ENCODE results near the gene FBXO38.

Gene FBXO38

GRCh38 chr5:148383564-148384379 lies at the start of gene FBXO38:
Gene FBXO38 (plus strand): TSS chr5:148383958. CDS start chr5:148394777, 10,819 bp downstream.
- DNase-seq, result peak; percentile 96

GRCh38 chr5:148335259-148335658 lies 48.5 kb upstream of the FBXO38 start, which contains the start of gene SPINK9:
Gene SPINK9 (plus strand): TSS chr5:148335559. CDS start chr5:148335614, 55 bp downstream.
- no peak for DNase-seq

GRCh38 chr5:148336704-148337435 lies 46.9 kb upstream of the FBXO38 start:
- DNase-seq, result no peak

GRCh38 chr5:148342371-148343045 lies 41.2 kb upstream of the FBXO38 start:
- DNase-seq, result no peak

- DNase-seq, result no peak
Measured at GRCh38 chr5:148343046-148343407, 40.7 kb upstream of the FBXO38 start.

- no peak for DNase-seq
Measured at GRCh38 chr5:148343603-148344487, 39.9 kb upstream of the FBXO38 start.

- no peak for DNase-seq
Measured at GRCh38 chr5:148347706-148348105, 36.1 kb upstream of the FBXO38 start.

- DNase-seq, result no peak
Measured at GRCh38 chr5:148352696-148353095, 31.1 kb upstream of the FBXO38 start.

- no peak for DNase-seq
Measured at GRCh38 chr5:148353634-148354033, 30.1 kb upstream of the FBXO38 start.

- no peak for DNase-seq
Measured at GRCh38 chr5:148364343-148364742, 19.4 kb upstream of the FBXO38 start.

GRCh38 chr5:148368299-148368698 lies 15.5 kb upstream of the FBXO38 start:
- no peak for DNase-seq

GRCh38 chr5:148372166-148372725 lies 11.5 kb upstream of the FBXO38 start:
- no peak for DNase-seq

- DNase-seq, result peak; percentile 8
Measured at GRCh38 chr5:148372893-148373292, 10.9 kb upstream of the FBXO38 start.

GRCh38 chr5:148374690-148375360 lies 8.9 kb upstream of the FBXO38 start:
- DNase-seq, result peak; percentile 62

- DNase-seq, result no peak
Measured at GRCh38 chr5:148376198-148376597, 7.6 kb upstream of the FBXO38 start.

- DNase-seq, result no peak
Measured at GRCh38 chr5:148378670-148379069, 5.1 kb upstream of the FBXO38 start.

GRCh38 chr5:148379340-148379739 lies 4.4 kb upstream of the FBXO38 start:
- DNase-seq, result no peak

GRCh38 chr5:148381906-148382305 lies 1.9 kb upstream of the FBXO38 start:
- DNase-seq, result no peak

GRCh38 chr5:148382961-148383360 lies 797 bp upstream of the FBXO38 start:
- no peak for DNase-seq

- DNase-seq, result no peak
Measured at GRCh38 chr5:148384380-148384737, 601 bp downstream of the FBXO38 start.

GRCh38 chr5:148385094-148385493 lies 1.3 kb downstream of the FBXO38 start:
- no peak for DNase-seq

- DNase-seq, result no peak
Measured at GRCh38 chr5:148386041-148386440, 2.3 kb downstream of the FBXO38 start.
